CD14-positive monocyte (primary cell): Measurements from ENCODE around the gene PLAC1. TPM values are rescaled to one million over a fixed set of nuclear protein-coding genes. Genes with fewer than 3 reads are reported as not detected.

ENCODE experiments used
- DNase-seq, 3 donors: peaks; one replicate each; pipeline ENCODE4 v3.0.0-alpha.2; 2011 to 2022
- H2AFZ ChIP-seq: 2 replicates; pipeline ENCODE4 v1.6.0; 2012; ENCODE audit warnings: mild to moderate bottlenecking, low read depth, low read length, inconsistent platforms; ENCODE audit not compliant: insufficient read depth, poor library complexity, severe bottlenecking
- H3K27ac ChIP-seq, 2 donors: 1 replicate in 1 of 2; 2 replicates in 1 of 2; pipeline ENCODE4 v1.5.1; 2012 to 2013; ENCODE audit warnings: low read length in 2 of 2, control low read depth in 1 of 2, inconsistent platforms in 1 of 2, low read depth in 1 of 2, mild to moderate bottlenecking in 1 of 2
- H3K27me3 ChIP-seq, 2 donors: one replicate each; pipeline versions ENCODE4 v1.6.0 to v1.6.1; 2011 to 2013; ENCODE audit warnings: low read length in 2 of 2; ENCODE audit not compliant: control insufficient read depth in 2 of 2, insufficient read depth in 2 of 2
- H3K36me3 ChIP-seq, 2 donors: replicated peaks in 1 of 2; 1 replicate in 1 of 2; 2 replicates in 1 of 2; pipeline versions ENCODE4 v1.5.1 to v1.6.1; 2012 to 2013; ENCODE audit warnings: low read length in 2 of 2, control low read depth in 1 of 2, inconsistent platforms in 1 of 2, mild to moderate bottlenecking in 1 of 2; ENCODE audit not compliant: insufficient read depth in 2 of 2, control insufficient read depth in 1 of 2
- H3K4me1 ChIP-seq, 2 donors: 1 replicate in 1 of 2; 2 replicates in 1 of 2; pipeline versions ENCODE4 v1.5.1 to v1.6.1; 2012 to 2013; ENCODE audit warnings: low read length in 2 of 2, control low read depth in 1 of 2, inconsistent platforms in 1 of 2, mild to moderate bottlenecking in 1 of 2, moderate library complexity in 1 of 2; ENCODE audit not compliant: insufficient read depth in 2 of 2, control insufficient read depth in 1 of 2
- H3K4me2 ChIP-seq: replicated peaks from 2 replicates; pipeline ENCODE3; 2012; ENCODE audit warnings: low read length, moderate library complexity, mild to moderate bottlenecking; ENCODE audit not compliant: poor library complexity, severe bottlenecking; ENCODE audit errors: extremely low read depth
- H3K4me3 ChIP-seq, 3 experiments: fragments of 200-600 bp in 1 of 3; sonication (generic) in 1 of 3; replicated peaks in 1 of 3; 1 replicate in 2 of 3; 2 replicates in 1 of 3; pipeline ENCODE4 v1.5.1; 2011 to 2013; ENCODE audit warnings: low read length in 3 of 3, mild to moderate bottlenecking in 3 of 3, control low read depth in 2 of 3, low read depth in 2 of 3, inconsistent platforms in 1 of 3, moderate library complexity in 1 of 3
- H3K79me2 ChIP-seq: 2 replicates; pipeline ENCODE4 v1.6.0; 2012; ENCODE audit warnings: mild to moderate bottlenecking, control low read depth, inconsistent platforms, low read length, moderate library complexity; ENCODE audit not compliant: insufficient read depth
- H3K9ac ChIP-seq: 2 replicates; pipeline ENCODE4 v1.6.0; 2017; ENCODE audit warnings: low read length, mild to moderate bottlenecking; ENCODE audit not compliant: insufficient read depth, poor library complexity, severe bottlenecking
- H3K9me3 ChIP-seq, 2 donors: replicated peaks in 1 of 2; 1 replicate in 1 of 2; 2 replicates in 1 of 2; pipeline versions ENCODE4 v1.5.1 to v1.6.1; 2012 to 2013; ENCODE audit warnings: low read length in 2 of 2, control low read depth in 1 of 2; ENCODE audit not compliant: control insufficient read depth in 1 of 2, insufficient read depth in 1 of 2
- H4K20me1 ChIP-seq: 2 replicates; pipeline ENCODE4 v1.6.0; 2012; ENCODE audit warnings: mild to moderate bottlenecking, low read length, control low read depth, moderate library complexity; ENCODE audit not compliant: insufficient read depth
- H3K27ac Mint-ChIP-seq, 7 donors: one replicate each; pipeline ENCODE4 v1.8.0; 2020; ENCODE audit warnings: mild to moderate bottlenecking in 7 of 7, mixed read lengths in 7 of 7, moderate library complexity in 6 of 7, inconsistent platforms in 2 of 7
- H3K27me3 Mint-ChIP-seq, 3 donors: one replicate each; pipeline ENCODE4 v1.8.0; 2021 to 2022; ENCODE audit warnings: low read depth in 3 of 3, mild to moderate bottlenecking in 3 of 3, mixed read lengths in 3 of 3, moderate library complexity in 3 of 3, inconsistent platforms in 1 of 3
- H3K36me3 Mint-ChIP-seq, 2 donors: one replicate each; pipeline ENCODE4 v1.8.0; 2020; ENCODE audit warnings: mixed read lengths in 2 of 2, inconsistent platforms in 1 of 2, mild to moderate bottlenecking in 1 of 2
- H3K4me1 Mint-ChIP-seq: one replicate; pipeline ENCODE4 v1.8.0; 2020; ENCODE audit warnings: mild to moderate bottlenecking, mixed read lengths
- H3K4me3 Mint-ChIP-seq, 2 donors: one replicate each; pipeline ENCODE4 v1.8.0; 2020; ENCODE audit warnings: mild to moderate bottlenecking in 2 of 2, mixed read lengths in 2 of 2, moderate library complexity in 1 of 2
- H3K9me3 Mint-ChIP-seq, 7 donors: one replicate each; pipeline ENCODE4 v1.8.0; 2020 to 2022; ENCODE audit warnings: mixed read lengths in 7 of 7, mild to moderate bottlenecking in 6 of 7, moderate library complexity in 6 of 7, inconsistent platforms in 2 of 7
- WGBS: methylation state at CpG from one replicate; pipeline ENCODE4 v1.1.5; 2013; ENCODE audit warnings: missing lambda C conversion rate; ENCODE audit not compliant: insufficient coverage; 5-methylcytosine and 5-hydroxymethylcytosine counted together
- intact Hi-C, 2 donors: fragments of 100-400 bp; cut with micrococcal nuclease; formaldehyde crosslinking; loops; one replicate each; pipeline versions ENCODE4 v1.15.0 to v1.15.1; 2023
- polyA plus RNA-seq, 3 donors: library from polyadenylated mRNA; depleted of rRNA in 1 of 3; unstranded in 2 of 3; stranded (reverse) in 1 of 3; fragments of 300-500 nt in 2 of 3; fragments of >200 nt in 1 of 3; fragmentation: Illumina TruSeq in 2 of 3; gene quantifications; 1 replicate in 2 of 3; 2 replicates in 1 of 3; pipeline ENCODE4 v1.2.3, GENCODE V29; 2012 to 2021
- TF ChIP-seq, protein P1 (sequence below): fragments of 200-600 bp; IDR thresholded peaks from one replicate; pipeline ENCODE4 v1.8.0; 2022; ENCODE audit warnings: antibody characterized with exemption, mild to moderate bottlenecking

PLAC1 gene
- polyA plus RNA-seq, 3 donors: not detected

DNA sequence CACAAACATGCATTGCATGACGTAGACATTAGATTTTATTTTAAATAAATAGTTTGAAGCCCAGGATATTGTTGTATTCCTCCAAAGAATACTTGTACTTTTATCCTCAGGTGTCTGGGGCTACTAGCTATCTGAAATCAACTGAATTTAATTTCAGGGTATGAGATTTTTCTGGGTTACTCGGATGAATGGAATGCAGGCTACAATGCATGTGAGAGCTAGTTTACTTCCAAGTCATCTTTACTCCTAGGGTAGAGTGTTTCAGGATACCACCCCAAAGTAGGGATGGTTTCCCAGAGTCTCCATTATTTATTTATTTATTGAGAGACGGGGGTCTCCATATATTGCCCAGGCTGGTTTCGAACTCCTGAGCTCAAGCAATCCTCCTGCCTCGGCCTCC lies 131.9 kb downstream of the PLAC1 start:
- peaks cover 5% of the 10 kb centered on the region for H3K4me1 Mint-ChIP-seq
- H3K9me3 ChIP-seq: no peaks in the 10 kb centered on the region
- no peaks in the 10 kb centered on the region for H3K4me1 ChIP-seq
- no peaks in the 10 kb centered on the region for H3K36me3 ChIP-seq
- no peaks in the 10 kb centered on the region for H4K20me1 ChIP-seq
- peaks cover 0 to 5% (median 1%) of the 10 kb centered on the region in 3 donors for H3K27me3 Mint-ChIP-seq
- H3K9me3 Mint-ChIP-seq: peaks cover 0 to 2% (median 0%) of the 10 kb centered on the region in 7 donors
- H3K79me2 ChIP-seq: no peaks in the 10 kb centered on the region
- intact Hi-C loops: no loop called here
- H3K4me3 ChIP-seq: no peak overlapping the region
- H3K4me2 ChIP-seq: no peak overlapping the region
- WGBS: no CpG with 5 or more reads among the region's 5 CpGs
- no peak overlapping the region for H3K9ac ChIP-seq
- no peak overlapping the region for H3K4me3 Mint-ChIP-seq
- no peaks in the 10 kb centered on the region for H3K27me3 ChIP-seq
- H3K36me3 Mint-ChIP-seq: no peaks in the 10 kb centered on the region
- no peak overlapping the region for H2AFZ ChIP-seq
- TF ChIP-seq, protein P1, sequence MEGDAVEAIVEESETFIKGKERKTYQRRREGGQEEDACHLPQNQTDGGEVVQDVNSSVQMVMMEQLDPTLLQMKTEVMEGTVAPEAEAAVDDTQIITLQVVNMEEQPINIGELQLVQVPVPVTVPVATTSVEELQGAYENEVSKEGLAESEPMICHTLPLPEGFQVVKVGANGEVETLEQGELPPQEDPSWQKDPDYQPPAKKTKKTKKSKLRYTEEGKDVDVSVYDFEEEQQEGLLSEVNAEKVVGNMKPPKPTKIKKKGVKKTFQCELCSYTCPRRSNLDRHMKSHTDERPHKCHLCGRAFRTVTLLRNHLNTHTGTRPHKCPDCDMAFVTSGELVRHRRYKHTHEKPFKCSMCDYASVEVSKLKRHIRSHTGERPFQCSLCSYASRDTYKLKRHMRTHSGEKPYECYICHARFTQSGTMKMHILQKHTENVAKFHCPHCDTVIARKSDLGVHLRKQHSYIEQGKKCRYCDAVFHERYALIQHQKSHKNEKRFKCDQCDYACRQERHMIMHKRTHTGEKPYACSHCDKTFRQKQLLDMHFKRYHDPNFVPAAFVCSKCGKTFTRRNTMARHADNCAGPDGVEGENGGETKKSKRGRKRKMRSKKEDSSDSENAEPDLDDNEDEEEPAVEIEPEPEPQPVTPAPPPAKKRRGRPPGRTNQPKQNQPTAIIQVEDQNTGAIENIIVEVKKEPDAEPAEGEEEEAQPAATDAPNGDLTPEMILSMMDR: no peak
- no peak overlapping the region for H3K27ac Mint-ChIP-seq
- DNase-seq: no peak
- no peak overlapping the region for H3K27ac ChIP-seq

DNA sequence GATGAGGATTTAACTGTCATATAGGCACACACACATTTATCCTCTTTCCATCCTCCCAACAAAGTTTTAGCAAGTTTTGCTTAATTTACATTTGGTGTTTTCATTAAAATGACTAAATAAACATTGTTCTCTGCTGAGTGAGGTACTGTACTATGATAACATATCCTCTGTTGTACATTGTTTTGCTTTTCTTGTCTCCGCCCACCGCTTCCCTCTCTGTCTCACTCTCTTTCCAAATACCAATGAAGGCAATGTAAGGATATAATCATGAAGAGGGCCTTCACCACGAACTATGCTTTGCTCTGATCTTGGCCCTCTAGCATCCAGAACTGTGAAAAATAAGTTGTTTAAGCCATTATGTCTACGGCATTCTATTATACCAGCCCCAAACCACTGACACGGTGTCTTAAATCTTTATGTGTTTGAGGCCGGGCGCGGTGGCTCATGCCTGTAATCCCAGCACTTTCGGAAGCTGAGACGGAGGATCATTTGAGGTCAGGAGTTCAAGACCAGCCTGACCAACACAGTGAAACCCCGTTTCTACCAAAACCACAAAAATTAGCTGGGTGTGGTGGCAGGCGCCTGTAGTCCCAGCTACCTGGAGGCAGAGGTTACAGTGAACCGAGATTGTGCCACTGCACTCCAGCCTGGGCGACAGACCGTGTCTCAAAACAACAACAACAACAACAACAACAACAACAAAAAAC lies 133.0 kb downstream of the PLAC1 start:
- H3K4me1 Mint-ChIP-seq: peaks cover 5% of the 10 kb centered on the region
- Histone ChIP-seq H3K27me3 (no peaks in the 10 kb centered on the region), H3K9me3 (no peaks in the 10 kb centered on the region), H3K36me3 (no peaks in the 10 kb centered on the region), H3K79me2 (no peaks in the 10 kb centered on the region), H3K4me3 (no peak overlapping the region), H2AFZ (no peak overlapping the region), H3K4me2 (no peak overlapping the region), H3K9ac (no peak overlapping the region), H3K4me1 (no peaks in the 10 kb centered on the region), H3K27ac (no peak overlapping the region), H4K20me1 (no peaks in the 10 kb centered on the region)
- no peak overlapping the region for H3K27ac Mint-ChIP-seq
- 100% methylated on average over 2 of the region's 15 CpGs for WGBS
- peaks cover 0 to 2% (median 0%) of the 10 kb centered on the region in 7 donors for H3K9me3 Mint-ChIP-seq
- H3K4me3 Mint-ChIP-seq: no peak overlapping the region
- TF ChIP-seq, protein P1: no peak
- intact Hi-C loops: no loop called here
- H3K36me3 Mint-ChIP-seq: no peaks in the 10 kb centered on the region
- H3K27me3 Mint-ChIP-seq: peaks cover 0 to 5% (median 1%) of the 10 kb centered on the region in 3 donors
- no peak for DNase-seq
